Endometrium (tissue), 2 donors: ENCODE measurements around the gene C1orf210.

Experiments
- FAIRE-seq: peaks from 2 replicates; lab custom pipeline; 2012; peaks lifted over from hg19 to GRCh38; lab: Jason Lieb, UNC
- donor health status: control.
- donor health status: control.

The C1orf210 gene

GRCh38 chr1:43293896-43294760, 8.7 kb upstream of the C1orf210 start:
- no peak for FAIRE-seq

- no peak for FAIRE-seq
Observed at GRCh38 chr1:43293176-43293575, 7.8 kb upstream of the C1orf210 start.

- FAIRE-seq: no peak
Observed at GRCh38 chr1:43292679-43293078, 7.3 kb upstream of the C1orf210 start.

- FAIRE-seq: no peak
Observed at GRCh38 chr1:43292216-43292615, 6.8 kb upstream of the C1orf210 start.

- no peak for FAIRE-seq
Observed at GRCh38 chr1:43288785-43289706, 3.7 kb upstream of the C1orf210 start.

- no peak for FAIRE-seq
Observed at GRCh38 chr1:43288058-43288784, 2.8 kb upstream of the C1orf210 start.

GRCh38 chr1:43286533-43286932, 1.2 kb upstream of the C1orf210 start:
- no peak for FAIRE-seq

- no peak for FAIRE-seq
Observed at GRCh38 chr1:43286115-43286514, 734 bp upstream of the C1orf210 start.

- FAIRE-seq: no peak
Observed at GRCh38 chr1:43284546-43285110, 753 bp downstream of the C1orf210 start.

- no peak for FAIRE-seq
Observed at GRCh38 chr1:43284065-43284464, 1.3 kb downstream of the C1orf210 start.

- FAIRE-seq: no peak
Observed at GRCh38 chr1:43282220-43283195, 2.9 kb downstream of the C1orf210 start.

GRCh38 chr1:43280692-43281091, 4.7 kb downstream of the C1orf210 start:
- no peak for FAIRE-seq

- FAIRE-seq: no peak
Observed at GRCh38 chr1:43279666-43280065, 5.7 kb downstream of the C1orf210 start.

GRCh38 chr1:43279161-43279560, 6.2 kb downstream of the C1orf210 start:
- FAIRE-seq: no peak

GRCh38 chr1:43277116-43277876, 8.1 kb downstream of the C1orf210 start:
- FAIRE-seq: no peak

- FAIRE-seq: no peak
Observed at GRCh38 chr1:43276673-43277072, 8.7 kb downstream of the C1orf210 start.

- FAIRE-seq: no peak
Observed at GRCh38 chr1:43275826-43276620, 9.4 kb downstream of the C1orf210 start.

- FAIRE-seq: no peak
Observed at GRCh38 chr1:43274804-43275180, 10.6 kb downstream of the C1orf210 start.

GRCh38 chr1:43274125-43274803, 11.1 kb downstream of the C1orf210 start:
- no peak for FAIRE-seq
